NCI-H2029 (cell line): Measurements from ENCODE around the gene MBNL2.

Experiments
- DNase-seq: peaks from one replicate; lab custom pipeline; 2025; lab: John Stamatoyannopoulos, UW

Gene MBNL2

DNA sequence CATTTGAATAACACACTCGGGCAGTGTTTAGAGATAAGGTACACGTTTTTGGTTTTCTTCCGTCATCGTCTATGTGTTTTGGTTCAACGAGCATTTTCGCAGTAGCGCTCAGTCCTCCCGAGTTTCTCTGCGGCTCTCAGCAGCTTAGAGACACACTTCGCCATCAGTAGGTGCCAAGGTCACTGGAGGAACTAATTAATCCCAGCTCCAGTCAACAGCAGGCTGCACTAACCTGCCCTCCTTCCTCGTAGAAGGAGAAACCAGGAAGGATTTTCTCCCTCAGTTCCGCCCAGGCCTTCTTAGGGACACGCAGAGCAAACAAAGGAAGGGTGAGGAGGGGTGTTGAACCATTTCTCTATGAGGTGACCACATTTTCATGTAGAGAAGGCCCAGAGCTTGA lies 12.6 kb downstream of the MBNL2 start:
- DNase-seq = no peak

- peak; percentile 36 for DNase-seq
Measured at GRCh38 chr13:97235549-97236231, 13.6 kb downstream of the MBNL2 start.

DNA sequence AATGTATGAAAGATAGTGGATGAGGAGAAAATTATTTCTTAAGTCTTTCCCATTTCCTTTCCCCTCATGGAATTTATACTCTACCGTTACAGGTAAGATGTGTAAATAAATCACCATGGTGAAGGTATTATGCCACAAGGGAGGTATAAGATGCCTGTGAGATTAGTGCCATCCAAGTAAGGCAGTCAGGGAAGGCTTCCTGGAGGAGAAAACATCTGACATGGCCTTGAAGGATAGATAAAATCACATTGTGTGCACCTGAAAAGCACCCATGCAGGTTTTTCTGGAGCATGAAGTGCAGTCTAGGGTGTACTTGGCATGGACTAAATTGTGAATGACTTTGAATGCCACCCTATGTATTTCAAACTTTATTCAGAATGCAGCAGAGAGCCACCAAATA lies 15.3 kb downstream of the MBNL2 start:
- no peak for DNase-seq

DNA sequence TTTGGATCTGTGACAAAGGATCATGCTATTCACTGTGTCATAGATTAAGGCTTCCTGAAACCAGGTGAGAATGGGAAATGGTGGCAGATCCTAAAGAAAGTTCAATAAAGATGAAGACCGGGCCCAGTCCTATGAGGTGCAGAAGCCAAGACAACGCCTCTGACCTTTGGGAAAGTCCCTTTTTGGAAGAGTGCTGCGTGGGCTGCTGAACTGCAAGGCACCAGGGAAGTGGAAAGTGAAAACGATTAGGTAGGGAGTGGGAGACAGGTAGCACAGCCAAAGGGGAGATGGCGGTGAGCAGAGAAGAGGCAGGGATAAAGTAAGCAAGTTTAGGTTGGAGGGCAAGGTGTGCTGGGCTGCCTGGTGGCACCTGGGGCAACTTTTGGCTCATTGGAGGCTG lies 16.3 kb downstream of the MBNL2 start:
- DNase-seq = no peak

GRCh38 chr13:97238883-97239282 lies 16.8 kb downstream of the MBNL2 start:
- no peak for DNase-seq

DNA sequence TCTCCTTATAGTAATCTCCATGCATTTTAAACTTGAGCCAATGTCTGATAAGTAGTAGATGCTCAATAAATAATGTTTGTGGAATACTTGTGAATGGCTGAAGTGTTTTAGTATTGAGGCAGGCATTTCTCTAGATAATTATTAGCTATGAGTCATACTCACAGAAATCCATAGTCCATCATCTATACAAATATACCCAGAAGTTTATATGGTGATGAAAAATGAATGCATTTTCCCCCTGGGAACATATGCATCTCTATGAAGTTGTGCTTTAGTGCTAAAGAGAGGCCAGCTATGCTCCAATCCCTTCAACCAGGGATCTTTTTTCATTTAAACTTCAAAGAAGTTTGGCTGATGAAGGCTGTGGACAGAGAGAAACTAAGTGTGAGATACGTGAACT lies 17.2 kb downstream of the MBNL2 start:
- no peak for DNase-seq

DNA sequence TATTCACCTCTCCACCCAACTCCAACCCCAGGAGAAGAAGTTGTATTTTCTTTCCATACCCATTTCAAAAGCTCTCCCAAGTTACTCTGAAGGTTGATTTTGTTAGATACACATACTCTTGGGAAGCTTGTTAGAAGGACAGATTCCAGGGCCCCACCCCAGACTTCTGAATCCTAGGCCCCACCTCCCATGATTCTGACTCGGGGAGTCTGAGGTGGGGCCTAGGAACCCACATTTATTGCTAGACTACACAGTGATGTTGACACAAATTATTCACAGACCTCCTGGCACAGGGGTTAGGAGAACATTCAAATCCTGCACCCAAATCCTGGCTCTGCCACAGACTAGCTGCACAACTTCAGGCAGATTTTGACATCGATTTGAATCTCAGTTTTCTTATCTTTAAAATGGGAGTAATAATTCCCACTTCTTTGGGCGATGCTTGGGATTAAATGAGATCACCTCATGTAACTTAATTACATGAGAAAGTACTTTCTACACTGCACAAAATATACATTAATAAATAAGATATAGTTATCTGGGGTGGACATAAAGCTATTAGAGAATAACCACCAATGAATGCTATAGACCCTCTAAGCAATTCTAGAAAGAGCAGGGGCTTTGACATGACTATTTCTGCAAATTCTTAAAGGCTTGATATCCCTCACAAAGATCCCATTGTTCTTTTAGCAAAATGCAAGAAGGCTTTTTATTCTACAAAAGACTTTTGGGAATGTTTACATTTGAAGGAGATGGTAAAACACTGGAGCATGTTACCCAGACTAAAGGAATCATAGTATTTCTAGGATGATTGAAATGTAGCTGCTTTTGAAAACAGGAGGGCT lies 18.0 kb downstream of the MBNL2 start:
- no peak for DNase-seq

DNA sequence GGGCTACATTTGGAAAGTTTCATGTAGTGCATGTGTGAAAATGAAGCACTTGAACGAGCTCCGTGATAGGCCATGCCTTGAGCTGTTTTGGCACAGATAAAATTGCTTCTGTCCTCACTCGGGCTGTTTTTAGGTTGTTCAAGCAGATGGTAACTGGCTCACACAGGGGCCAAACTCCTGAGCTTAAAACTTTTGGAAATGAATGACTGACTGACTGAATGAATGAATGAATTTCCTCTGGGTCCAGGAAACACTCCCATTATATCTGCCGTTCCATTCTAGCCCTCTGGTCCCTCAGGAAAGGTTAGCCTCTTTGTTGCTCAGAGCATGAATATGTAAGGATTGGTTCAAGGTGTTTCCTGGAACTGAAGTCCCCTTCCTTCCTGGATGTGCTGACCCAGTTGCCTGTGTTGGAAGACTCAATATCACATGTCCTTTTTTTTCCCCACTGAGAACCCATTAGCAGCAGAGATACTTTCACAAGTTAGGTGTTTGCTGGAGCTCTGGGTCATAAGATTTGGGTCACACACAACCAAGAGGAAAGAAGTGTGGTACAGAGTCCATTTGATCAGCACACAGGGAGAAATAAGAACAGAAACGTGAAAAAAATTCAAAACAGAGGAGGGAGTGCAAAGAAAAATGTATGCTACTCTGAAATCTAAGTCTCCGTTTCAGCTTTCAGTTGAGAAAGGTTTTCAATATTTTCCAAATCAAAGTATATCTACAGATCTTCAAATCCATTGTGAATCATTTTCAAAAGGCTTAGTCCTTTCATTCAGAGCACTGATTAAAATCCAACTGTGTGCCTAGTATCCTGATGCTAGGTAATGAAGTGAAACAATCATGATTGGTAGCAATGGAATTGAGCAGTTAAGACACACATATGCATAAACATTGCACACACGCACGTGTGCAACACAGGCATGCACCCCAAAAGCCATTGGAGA lies 18.9 kb downstream of the MBNL2 start:
- no peak for DNase-seq

DNA sequence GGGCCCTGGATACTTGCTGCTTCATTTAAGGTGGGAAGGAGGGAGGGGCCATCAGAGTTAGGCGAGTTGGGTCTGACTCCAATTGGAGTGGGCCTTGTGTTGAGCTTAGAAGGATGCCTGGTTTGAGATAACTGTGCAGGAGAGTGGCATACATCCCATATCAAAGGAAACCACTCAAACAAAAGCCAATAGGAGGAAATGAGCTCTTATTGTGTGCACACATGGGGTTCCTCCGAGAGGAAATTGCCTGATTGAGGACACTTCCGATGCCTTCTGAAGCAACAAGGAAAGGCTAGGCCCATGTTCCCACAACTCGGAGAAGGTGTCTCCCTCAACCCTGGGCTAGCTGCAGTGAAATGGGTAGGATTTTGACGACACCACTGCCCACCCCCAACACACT lies 19.6 kb downstream of the MBNL2 start:
- DNase-seq = no peak

- DNase-seq = no peak
Measured at GRCh38 chr13:97242755-97243497, 20.8 kb downstream of the MBNL2 start.

GRCh38 chr13:97243915-97244781 lies 22.0 kb downstream of the MBNL2 start:
- DNase-seq = no peak

- no peak for DNase-seq
Measured at GRCh38 chr13:97245011-97245410, 22.9 kb downstream of the MBNL2 start.

GRCh38 chr13:97246596-97247158 lies 24.5 kb downstream of the MBNL2 start:
- DNase-seq = no peak

DNA sequence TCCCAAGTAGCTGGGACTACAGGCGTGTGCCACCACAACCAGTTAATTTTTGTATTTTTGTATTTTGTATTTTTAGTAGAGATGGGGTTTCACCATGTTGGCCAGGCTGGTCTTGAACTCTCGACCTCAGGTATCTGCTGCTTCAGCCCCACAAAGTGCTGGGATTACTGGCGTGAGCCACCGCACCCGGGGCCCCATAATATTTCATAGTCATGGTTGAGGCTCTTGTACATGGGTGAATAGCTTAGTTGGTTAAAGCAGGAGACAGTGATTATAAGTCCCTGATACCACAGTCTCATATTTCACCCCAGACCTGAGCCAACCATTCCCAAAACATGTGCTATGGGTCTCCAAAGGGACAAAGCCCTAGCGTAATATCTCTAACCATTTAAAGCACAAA lies 26.1 kb downstream of the MBNL2 start:
- DNase-seq = no peak

DNA sequence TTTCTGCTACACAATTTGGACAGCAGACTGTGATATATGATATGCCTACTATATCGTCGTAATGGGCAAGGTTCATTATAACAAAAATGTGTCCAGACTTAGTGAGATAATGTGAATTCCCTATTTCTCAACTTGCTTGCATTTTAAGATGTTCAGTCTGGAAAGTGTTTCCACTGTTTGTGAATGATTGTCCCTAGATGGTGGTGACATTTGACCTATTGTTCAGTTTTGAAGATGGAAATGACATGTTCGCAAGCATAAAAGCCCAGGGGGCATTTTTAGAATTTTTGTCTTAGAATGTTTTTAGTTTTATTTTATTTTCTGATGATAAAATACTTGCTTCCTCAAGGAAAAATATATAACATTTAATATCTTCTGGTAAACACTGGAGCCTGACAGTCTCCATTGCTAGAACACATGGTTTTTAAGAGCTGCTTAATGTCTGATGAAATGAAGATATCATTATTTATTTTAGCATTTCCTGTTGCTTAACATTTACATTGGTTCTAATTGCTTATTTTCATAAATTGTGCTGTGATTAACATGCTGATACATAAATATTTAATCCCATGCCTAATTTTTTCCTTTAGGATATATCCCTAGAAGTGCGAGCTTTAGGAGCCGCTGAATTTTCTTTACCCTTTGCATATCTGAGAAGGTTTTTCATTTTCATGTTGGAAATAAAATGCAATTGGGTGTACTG lies 27.1 kb downstream of the MBNL2 start:
- no peak for DNase-seq

DNA sequence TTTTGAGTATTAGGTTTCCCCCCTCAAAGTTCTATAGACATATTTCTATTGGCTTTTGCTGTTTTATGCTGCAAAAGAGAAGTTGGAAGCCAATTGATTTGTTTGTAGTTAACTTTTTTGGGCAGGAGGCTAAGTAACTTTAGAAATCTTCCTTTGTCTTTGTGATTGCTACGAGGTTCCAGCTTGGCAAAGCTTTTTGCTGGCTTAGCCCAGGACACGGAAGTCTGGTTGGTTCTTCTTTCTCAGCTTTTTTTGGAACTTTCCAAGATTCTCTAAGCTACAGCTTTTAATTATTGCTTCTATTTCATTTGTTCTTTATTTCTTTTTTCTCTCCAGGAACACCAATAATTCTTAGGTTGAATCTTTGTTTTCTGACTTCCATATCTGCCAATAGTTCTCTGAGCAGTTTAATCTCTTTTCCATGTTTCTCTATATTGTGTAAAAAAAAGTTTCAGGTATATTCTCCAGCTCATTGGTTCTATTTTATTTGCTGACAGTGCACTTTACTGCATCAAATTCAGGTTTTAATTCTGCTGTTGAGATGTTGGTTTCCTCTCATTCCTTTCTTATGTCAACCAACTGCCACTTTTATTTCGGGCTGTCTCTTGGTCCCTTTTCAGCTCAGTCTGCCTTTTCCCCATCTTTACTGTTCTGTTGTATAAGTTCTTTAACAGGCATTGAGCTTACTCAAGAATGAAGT lies 27.8 kb downstream of the MBNL2 start:
- DNase-seq = no peak

DNA sequence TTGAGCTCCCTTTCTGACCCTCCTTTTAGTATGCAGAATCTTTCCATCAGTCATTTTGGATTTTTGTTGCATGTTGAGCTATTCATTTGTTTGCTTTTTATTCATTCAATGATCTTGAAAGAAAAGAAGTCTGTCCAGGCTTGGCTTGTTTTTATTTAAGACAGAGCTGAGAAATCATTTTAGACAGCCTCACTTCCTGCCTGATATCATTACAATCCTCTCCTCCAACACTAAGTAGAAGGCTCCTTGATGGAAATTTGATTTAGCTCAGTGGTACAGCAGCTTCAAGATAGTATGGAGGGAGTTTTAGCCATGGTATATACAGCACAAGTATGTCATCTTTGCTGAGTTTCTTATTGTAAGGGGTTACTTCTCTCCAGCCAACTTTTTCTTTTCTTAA lies 28.4 kb downstream of the MBNL2 start:
- DNase-seq = no peak

- DNase-seq = no peak
Measured at GRCh38 chr13:97252735-97253134, 30.6 kb downstream of the MBNL2 start.
